MM.1S (cell line): ENCODE measurements around the gene TACO1.

Source experiments
- DNase-seq: peaks from one replicate; pipeline ENCODE4 v3.0.0-alpha.2; 2015
- H2AFZ ChIP-seq: fragments of 300-600 bp; sonication (generic); 2 replicates; pipeline ENCODE4 v1.6.0; 2016; ENCODE audit warnings: antibody characterized with exemption, low read length
- H3F3A ChIP-seq: fragments of 300-600 bp; sonication (generic); 2 replicates; pipeline ENCODE4 v1.6.1; 2016; ENCODE audit warnings: mild to moderate bottlenecking, antibody characterized with exemption, low read length, moderate library complexity, mixed read lengths; ENCODE audit not compliant: insufficient read depth
- H3K27ac ChIP-seq: fragments of 300-600 bp; sonication (generic); 2 replicates; pipeline ENCODE4 v1.5.1; 2016; ENCODE audit warnings: mild to moderate bottlenecking, low read length
- H3K27me3 ChIP-seq: fragments of 300-600 bp; sonication (generic); replicated peaks from 2 replicates; pipeline ENCODE4 v1.6.0; 2016; ENCODE audit warnings: low read length; ENCODE audit not compliant: insufficient read depth
- H3K36me3 ChIP-seq: fragments of 300-600 bp; sonication (generic); replicated peaks from 2 replicates; pipeline ENCODE4 v1.6.1; 2016; ENCODE audit warnings: mild to moderate bottlenecking, low read length, mixed read lengths; ENCODE audit not compliant: insufficient read depth
- H3K4me1 ChIP-seq: fragments of 300-600 bp; sonication (generic); 2 replicates; pipeline ENCODE4 v1.6.1; 2016; ENCODE audit warnings: low read length, mixed read lengths
- H3K4me2 ChIP-seq: fragments of 300-600 bp; sonication (generic); 2 replicates; pipeline ENCODE4 v1.6.0; 2016; ENCODE audit warnings: low read depth, low read length
- H3K4me3 ChIP-seq: fragments of 300-600 bp; sonication (generic); 2 replicates; pipeline ENCODE4 v1.5.1; 2016; ENCODE audit warnings: low read length, mixed read lengths
- H3K79me2 ChIP-seq: fragments of 300-600 bp; sonication (generic); 2 replicates; pipeline ENCODE4 v1.6.1; 2016; ENCODE audit warnings: mixed run types, low read length, mixed read lengths
- H3K9ac ChIP-seq: fragments of 300-600 bp; sonication (generic); 2 replicates; pipeline ENCODE4 v1.6.1; 2016; ENCODE audit warnings: low read length, mixed read lengths
- H3K9me2 ChIP-seq: fragments of 300-600 bp; sonication (generic); replicated peaks from 2 replicates; pipeline ENCODE4 v1.6.1; 2016; ENCODE audit warnings: mild to moderate bottlenecking, low read length, mixed read lengths; ENCODE audit not compliant: insufficient read depth
- H3K9me3 ChIP-seq: fragments of 300-600 bp; sonication (generic); replicated peaks from 2 replicates; pipeline ENCODE4 v1.6.1; 2016; ENCODE audit warnings: mild to moderate bottlenecking, low read length, mixed read lengths; ENCODE audit not compliant: insufficient read depth
- H4K20me1 ChIP-seq: fragments of 300-600 bp; sonication (generic); 2 replicates; pipeline ENCODE4 v1.6.1; 2016; ENCODE audit warnings: mild to moderate bottlenecking, low read length, moderate library complexity, mixed read lengths; ENCODE audit not compliant: insufficient read depth
- EZH2 ChIP-seq: fragments of 300-600 bp; sonication (generic); optimal IDR thresholded peaks from 2 replicates; pipeline ENCODE3; 2017; ENCODE audit warnings: low read depth, mild to moderate bottlenecking, antibody characterized with exemption, low read length, mixed read lengths
- EZH2phosphoT487 ChIP-seq: fragments of 300-600 bp; sonication (generic); IDR thresholded peaks from 2 replicates; pipeline ENCODE4 v1.6.1; 2018; ENCODE audit warnings: antibody characterized with exemption, low read length
- TF ChIP-seq, protein P1 (sequence below): fragments of 300-600 bp; sonication (generic); IDR thresholded peaks from 2 replicates; pipeline ENCODE4 v1.5.1; 2016; ENCODE audit warnings: antibody characterized with exemption, low read length, mixed read lengths

The TACO1 gene

DNA sequence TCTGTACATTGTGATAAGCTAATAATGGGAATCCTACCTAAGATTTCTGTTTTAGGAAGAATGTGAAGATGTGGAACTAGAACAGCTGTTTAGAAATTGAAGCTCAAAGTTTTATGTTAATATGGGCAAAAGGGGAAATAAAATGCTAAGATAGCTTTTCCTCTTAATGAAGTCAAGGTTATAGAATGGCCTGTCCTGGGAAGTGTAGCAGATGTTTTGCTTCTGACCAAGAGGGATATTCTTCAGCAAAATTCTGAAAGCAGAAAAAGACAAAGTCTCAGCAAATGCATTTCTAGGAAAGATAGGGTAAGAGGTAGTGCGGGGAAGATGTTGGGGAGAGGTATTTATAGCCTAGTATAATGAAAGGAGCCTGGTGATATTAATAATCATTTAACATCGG, 34.6 kb downstream of the TACO1 start:
- no peak for DNase-seq
- Histone ChIP-seq H3K4me2 (no peak overlapping the region), H3K27ac (no peak overlapping the region), H3K27me3 (no peaks in the 10 kb centered on the region), H3K9me3 (no peaks in the 10 kb centered on the region), H3K4me1 (no peaks in the 10 kb centered on the region), H4K20me1 (no peaks in the 10 kb centered on the region), H3K9ac (no peak overlapping the region), H2AFZ (no peak overlapping the region), H3F3A (no peaks in the 10 kb centered on the region; the same call in 1 of the 2 replicates), H3K9me2 (no peaks in the 10 kb centered on the region), H3K36me3 (no peaks in the 10 kb centered on the region; the same call in 1 of the 2 replicates), H3K4me3 (no peak overlapping the region), H3K79me2 (peaks cover 18% of the 10 kb centered on the region)
- TF ChIP-seq EZH2 (no peak), EZH2phosphoT487 (no peak)
- TF ChIP-seq, protein P1, sequence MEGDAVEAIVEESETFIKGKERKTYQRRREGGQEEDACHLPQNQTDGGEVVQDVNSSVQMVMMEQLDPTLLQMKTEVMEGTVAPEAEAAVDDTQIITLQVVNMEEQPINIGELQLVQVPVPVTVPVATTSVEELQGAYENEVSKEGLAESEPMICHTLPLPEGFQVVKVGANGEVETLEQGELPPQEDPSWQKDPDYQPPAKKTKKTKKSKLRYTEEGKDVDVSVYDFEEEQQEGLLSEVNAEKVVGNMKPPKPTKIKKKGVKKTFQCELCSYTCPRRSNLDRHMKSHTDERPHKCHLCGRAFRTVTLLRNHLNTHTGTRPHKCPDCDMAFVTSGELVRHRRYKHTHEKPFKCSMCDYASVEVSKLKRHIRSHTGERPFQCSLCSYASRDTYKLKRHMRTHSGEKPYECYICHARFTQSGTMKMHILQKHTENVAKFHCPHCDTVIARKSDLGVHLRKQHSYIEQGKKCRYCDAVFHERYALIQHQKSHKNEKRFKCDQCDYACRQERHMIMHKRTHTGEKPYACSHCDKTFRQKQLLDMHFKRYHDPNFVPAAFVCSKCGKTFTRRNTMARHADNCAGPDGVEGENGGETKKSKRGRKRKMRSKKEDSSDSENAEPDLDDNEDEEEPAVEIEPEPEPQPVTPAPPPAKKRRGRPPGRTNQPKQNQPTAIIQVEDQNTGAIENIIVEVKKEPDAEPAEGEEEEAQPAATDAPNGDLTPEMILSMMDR: no peak

DNA sequence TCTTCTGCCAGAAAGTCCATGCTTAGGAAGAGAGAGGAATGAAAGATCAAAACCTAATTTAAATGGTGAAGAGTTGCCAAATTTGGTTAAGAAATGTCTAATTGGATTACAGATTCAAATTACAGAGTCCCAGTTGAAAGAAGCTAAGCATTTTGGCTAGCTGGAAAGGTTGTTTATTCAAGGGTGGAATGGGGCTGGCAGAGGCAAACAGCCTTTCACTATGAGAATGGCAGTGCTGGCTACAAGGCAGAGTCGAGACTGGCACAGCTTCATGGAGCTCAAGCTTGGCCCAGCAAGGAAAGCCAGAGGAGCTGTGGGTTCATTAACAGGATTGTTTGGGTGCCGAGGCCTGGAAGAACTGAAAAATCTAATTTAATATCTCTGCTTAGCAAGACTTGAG, 35.1 kb downstream of the TACO1 start:
- DNase-seq: no peak

GRCh38 chr17:63639125-63639524, 38.4 kb downstream of the TACO1 start:
- Histone ChIP-seq H3K27ac (no peak overlapping the region), H3K36me3 (no peaks in the 10 kb centered on the region; the same call in 1 of the 2 replicates)

More for the DNA sequence above, 35.1 kb downstream of the TACO1 start:
- H3F3A ChIP-seq: no peaks in the 10 kb centered on the region; the same call in 1 of the 2 replicates
- TF ChIP-seq, protein P1: no peak
- TF ChIP-seq EZH2phosphoT487: no peak
- TF ChIP-seq EZH2: no peak
- no peak overlapping the region for H3K9ac ChIP-seq
- no peak overlapping the region for H3K4me3 ChIP-seq
- no peaks in the 10 kb centered on the region for H3K4me1 ChIP-seq
- H3K4me2 ChIP-seq: no peak overlapping the region
- H3K27ac ChIP-seq: no peak overlapping the region
- no peaks in the 10 kb centered on the region for H3K9me2 ChIP-seq
- H4K20me1 ChIP-seq: no peaks in the 10 kb centered on the region
- H3K79me2 ChIP-seq: peaks cover 13% of the 10 kb centered on the region
- H3K9me3 ChIP-seq: no peaks in the 10 kb centered on the region
- no peak overlapping the region for H2AFZ ChIP-seq
- no peaks in the 10 kb centered on the region for H3K27me3 ChIP-seq
- H3K36me3 ChIP-seq: no peaks in the 10 kb centered on the region; the same call in 1 of the 2 replicates

More at GRCh38 chr17:63639125-63639524, 38.4 kb downstream of the TACO1 start:
- Histone ChIP-seq H3K9me2 (no peaks in the 10 kb centered on the region), H3K4me1 (no peaks in the 10 kb centered on the region), H3K27me3 (no peaks in the 10 kb centered on the region), H3K9me3 (no peaks in the 10 kb centered on the region), H3K4me2 (no peak overlapping the region), H3F3A (no peaks in the 10 kb centered on the region; the same call in 1 of the 2 replicates), H3K4me3 (no peak overlapping the region), H4K20me1 (no peaks in the 10 kb centered on the region), H3K79me2 (no peaks in the 10 kb centered on the region), H2AFZ (no peak overlapping the region), H3K9ac (no peak overlapping the region)
- no peak for DNase-seq
- TF ChIP-seq, protein P1: no peak
- no peak for TF ChIP-seq EZH2
- no peak for TF ChIP-seq EZH2phosphoT487
